Erythroblast (primary cell): ENCODE measurements around the gene PTPRD.

ENCODE experiments used
- GATA1 ChIP-seq: IDR thresholded peaks from 2 replicates; pipeline ENCODE4 v1.6.1; 2011; ENCODE audit warnings: low read depth, mild to moderate bottlenecking, control low read depth, low read length, moderate library complexity
- POLR2A ChIP-seq: IDR thresholded peaks from 2 replicates; pipeline ENCODE4 v1.6.1; 2011; ENCODE audit warnings: mild to moderate bottlenecking, low read length

DNA sequence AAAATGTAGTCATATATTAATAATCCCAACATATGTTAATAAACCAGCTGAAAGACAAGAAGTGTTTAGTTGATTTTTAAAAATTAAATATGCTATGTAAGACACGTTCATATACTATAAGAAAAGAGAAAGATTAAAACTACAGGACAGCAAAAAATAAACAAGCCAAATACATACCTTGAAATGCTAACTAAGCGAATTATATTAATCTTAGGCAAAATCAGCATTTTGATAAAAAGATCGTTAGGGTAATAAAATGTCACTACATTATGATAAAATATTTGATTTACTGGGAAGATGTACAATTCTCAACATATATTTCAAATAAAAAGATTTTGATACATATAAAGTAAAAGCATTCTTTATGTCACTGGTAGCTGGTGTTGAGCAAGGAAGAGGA is 938.3 kb downstream of the PTPRD start:
- TF ChIP-seq POLR2A (no peak), GATA1 (no peak)
